Measurements from ENCODE around the gene P2RX7. TPM values are rescaled to one million over a fixed set of nuclear protein-coding genes. Genes with fewer than 3 reads are reported as not detected.
A peak's percentile ranks its signal among the peaks of the same experiment; 100 is the strongest.

The P2RX7 gene
- total and polyA plus RNA-seq, 2 donors (not counting 1 experiment from before 2014, with no cell fraction given) = 1.9 to 17.2 TPM

DNA sequence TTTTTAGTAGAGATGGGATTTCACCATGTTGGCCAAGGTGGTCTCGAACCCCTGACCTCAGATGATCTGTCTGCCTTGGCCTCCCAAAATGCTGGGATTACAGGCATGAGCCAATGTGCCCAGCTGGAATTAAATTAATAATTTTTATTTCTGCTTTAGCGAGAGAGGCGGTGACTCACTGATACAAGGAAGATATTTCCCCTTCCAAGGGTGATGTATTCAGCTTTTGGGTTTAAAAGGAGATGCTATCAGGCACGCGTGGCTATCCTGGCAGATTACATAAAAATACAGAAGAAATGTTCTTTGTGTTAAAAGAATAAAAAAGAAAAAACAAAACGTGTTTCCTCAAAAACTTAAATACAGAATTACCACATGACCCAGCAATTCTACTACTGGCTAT lies 12.4 kb upstream of the P2RX7 start:
- Histone ChIP-seq H3K27ac (ENCODE audit: insufficient read depth, low read length) (no peak overlapping the region), H3K4me1 (ENCODE audit: control insufficient read depth, extremely low read depth, insufficient read depth, low read length) (peaks cover 2% of the 10 kb centered on the region), H3K36me3 (ENCODE audit: control insufficient read depth, insufficient read depth, low read length) (no peaks in the 10 kb centered on the region), H3K9ac (ENCODE audit: insufficient read depth, low read length) (no peak overlapping the region), H3K79me2 (ENCODE audit: control insufficient read depth, insufficient read depth, low read length) (no peaks in the 10 kb centered on the region), H2AFZ (ENCODE audit: low read length) (no peak overlapping the region), H3K4me3 (replicated peaks in 1 of 4; ENCODE audit: control extremely low read depth in 1 of 4, insufficient read depth in 1 of 4, low read depth in 3 of 4, low read length in 4 of 4) (no peak overlapping the region), H3K27me3 (ENCODE audit: control insufficient read depth, insufficient read depth, low read length) (no peaks in the 10 kb centered on the region), H3K9me3 (ENCODE audit: control insufficient read depth, insufficient read depth, low read depth, low read length) (no peaks in the 10 kb centered on the region), H4K20me1 (ENCODE audit: control insufficient read depth, extremely low read depth, insufficient read depth, low read length) (no peaks in the 10 kb centered on the region), H3K4me2 (ENCODE audit: extremely low read depth, insufficient read depth, low read length) (no peak overlapping the region)
- no peak for TF ChIP-seq EZH2 (IDR thresholded peaks at IDR 0.05; ENCODE audit: low read length, missing control alignments)
- TF ChIP-seq, protein P1, sequence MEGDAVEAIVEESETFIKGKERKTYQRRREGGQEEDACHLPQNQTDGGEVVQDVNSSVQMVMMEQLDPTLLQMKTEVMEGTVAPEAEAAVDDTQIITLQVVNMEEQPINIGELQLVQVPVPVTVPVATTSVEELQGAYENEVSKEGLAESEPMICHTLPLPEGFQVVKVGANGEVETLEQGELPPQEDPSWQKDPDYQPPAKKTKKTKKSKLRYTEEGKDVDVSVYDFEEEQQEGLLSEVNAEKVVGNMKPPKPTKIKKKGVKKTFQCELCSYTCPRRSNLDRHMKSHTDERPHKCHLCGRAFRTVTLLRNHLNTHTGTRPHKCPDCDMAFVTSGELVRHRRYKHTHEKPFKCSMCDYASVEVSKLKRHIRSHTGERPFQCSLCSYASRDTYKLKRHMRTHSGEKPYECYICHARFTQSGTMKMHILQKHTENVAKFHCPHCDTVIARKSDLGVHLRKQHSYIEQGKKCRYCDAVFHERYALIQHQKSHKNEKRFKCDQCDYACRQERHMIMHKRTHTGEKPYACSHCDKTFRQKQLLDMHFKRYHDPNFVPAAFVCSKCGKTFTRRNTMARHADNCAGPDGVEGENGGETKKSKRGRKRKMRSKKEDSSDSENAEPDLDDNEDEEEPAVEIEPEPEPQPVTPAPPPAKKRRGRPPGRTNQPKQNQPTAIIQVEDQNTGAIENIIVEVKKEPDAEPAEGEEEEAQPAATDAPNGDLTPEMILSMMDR (conservative IDR thresholded peaks at IDR 0.05 in 1 of 2, IDR thresholded peaks at IDR 0.05 in 1 of 2; ENCODE audit: low read depth in 1 of 2, low read length in 2 of 2) = no peak
- peak in 1 of 2 donors; percentile 19 for DNase-seq (ENCODE audit: low read depth in 2 of 2)

DNA sequence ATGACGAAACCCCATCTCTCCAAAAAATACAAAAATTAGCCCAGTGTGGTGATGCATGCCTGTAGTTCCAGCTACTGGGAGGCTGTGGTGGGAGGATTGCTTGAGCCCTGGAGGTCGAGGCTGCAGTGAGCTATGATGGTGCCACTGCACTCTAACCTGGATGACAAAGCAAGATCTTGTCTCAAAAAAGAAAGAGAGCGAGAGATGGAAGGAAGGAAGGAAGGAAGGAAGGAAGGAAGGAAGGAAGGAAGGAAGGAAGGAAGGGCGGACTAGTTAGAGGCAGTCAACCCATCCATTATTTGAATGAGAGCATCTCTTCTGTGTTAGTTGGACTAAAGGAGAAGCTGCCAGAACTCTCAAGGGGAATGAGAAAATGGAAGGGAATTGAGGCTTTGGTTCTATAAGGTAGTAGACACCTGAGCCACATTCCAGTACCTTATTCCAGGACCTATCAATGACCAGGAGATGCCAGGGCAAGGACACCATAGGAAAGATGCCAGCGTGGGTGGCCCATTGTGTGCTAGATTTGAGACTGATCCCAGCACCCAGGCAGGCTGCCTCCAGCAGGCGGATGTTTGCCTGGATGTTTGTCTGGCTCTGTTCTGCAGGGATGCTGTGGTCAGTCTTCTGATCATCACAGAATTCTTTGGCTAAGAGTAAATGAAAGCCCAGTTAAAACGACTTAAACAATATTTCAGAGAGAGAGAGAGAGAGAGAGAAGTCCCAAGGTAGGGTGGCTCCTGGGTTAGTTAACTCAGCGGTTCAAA lies 11.5 kb upstream of the P2RX7 start:
- Histone ChIP-seq H3K4me3 (replicated peaks in 1 of 4; ENCODE audit: control extremely low read depth in 1 of 4, insufficient read depth in 1 of 4, low read depth in 3 of 4, low read length in 4 of 4) (no peak overlapping the region), H4K20me1 (ENCODE audit: control insufficient read depth, extremely low read depth, insufficient read depth, low read length) (no peaks in the 10 kb centered on the region), H3K36me3 (ENCODE audit: control insufficient read depth, insufficient read depth, low read length) (no peaks in the 10 kb centered on the region), H2AFZ (ENCODE audit: low read length) (no peak overlapping the region), H3K9me3 (ENCODE audit: control insufficient read depth, insufficient read depth, low read depth, low read length) (no peaks in the 10 kb centered on the region), H3K9ac (ENCODE audit: insufficient read depth, low read length) (no peak overlapping the region), H3K4me1 (ENCODE audit: control insufficient read depth, extremely low read depth, insufficient read depth, low read length) (peaks cover 2% of the 10 kb centered on the region), H3K4me2 (ENCODE audit: extremely low read depth, insufficient read depth, low read length) (no peak overlapping the region), H3K27me3 (ENCODE audit: control insufficient read depth, insufficient read depth, low read length) (no peaks in the 10 kb centered on the region), H3K79me2 (ENCODE audit: control insufficient read depth, insufficient read depth, low read length) (no peaks in the 10 kb centered on the region), H3K27ac (ENCODE audit: insufficient read depth, low read length) (no peak overlapping the region)
- DNase-seq (ENCODE audit: low read depth in 2 of 2) = no peak
- TF ChIP-seq, protein P1 (conservative IDR thresholded peaks at IDR 0.05 in 1 of 2, IDR thresholded peaks at IDR 0.05 in 1 of 2; ENCODE audit: low read depth in 1 of 2, low read length in 2 of 2) = no peak
- TF ChIP-seq EZH2 (IDR thresholded peaks at IDR 0.05; ENCODE audit: low read length, missing control alignments) = no peak

DNA sequence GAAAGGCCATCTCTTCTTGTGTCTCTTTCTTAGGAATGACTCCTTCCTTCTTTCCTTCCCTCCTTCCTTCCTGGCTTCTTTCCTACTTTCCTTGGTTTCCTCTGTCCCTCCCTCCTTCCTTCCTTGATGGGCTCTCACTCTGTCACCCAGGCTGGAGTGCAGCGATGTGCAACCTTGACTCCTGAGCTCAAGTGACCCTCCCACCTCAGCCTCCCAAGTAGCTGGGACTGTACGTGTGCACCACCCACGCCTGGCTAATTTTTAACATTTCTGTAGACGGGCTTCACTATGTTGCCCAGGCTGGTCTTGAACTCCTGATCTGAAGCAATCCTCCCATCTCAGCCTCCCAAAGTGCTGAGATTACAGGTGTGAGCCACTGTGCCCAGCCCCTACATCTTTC lies 10.9 kb upstream of the P2RX7 start:
- H3K4me2 ChIP-seq (ENCODE audit: extremely low read depth, insufficient read depth, low read length) = no peak overlapping the region
- H3K9ac ChIP-seq (ENCODE audit: insufficient read depth, low read length) = no peak overlapping the region

More for the DNA sequence above, 10.9 kb upstream of the P2RX7 start:
- peaks cover 2% of the 10 kb centered on the region for H3K4me1 ChIP-seq (ENCODE audit: control insufficient read depth, extremely low read depth, insufficient read depth, low read length)
- no peaks in the 10 kb centered on the region for H3K9me3 ChIP-seq (ENCODE audit: control insufficient read depth, insufficient read depth, low read depth, low read length)
- H2AFZ ChIP-seq (ENCODE audit: low read length) = no peak overlapping the region
- no peaks in the 10 kb centered on the region for H3K36me3 ChIP-seq (ENCODE audit: control insufficient read depth, insufficient read depth, low read length)
- H3K4me3 ChIP-seq (replicated peaks in 1 of 4; ENCODE audit: control extremely low read depth in 1 of 4, insufficient read depth in 1 of 4, low read depth in 3 of 4, low read length in 4 of 4) = no peak overlapping the region
- H3K27me3 ChIP-seq (ENCODE audit: control insufficient read depth, insufficient read depth, low read length) = no peaks in the 10 kb centered on the region
- TF ChIP-seq, protein P1 (conservative IDR thresholded peaks at IDR 0.05 in 1 of 2, IDR thresholded peaks at IDR 0.05 in 1 of 2; ENCODE audit: low read depth in 1 of 2, low read length in 2 of 2) = no peak
- no peak for TF ChIP-seq EZH2 (IDR thresholded peaks at IDR 0.05; ENCODE audit: low read length, missing control alignments)
- DNase-seq (ENCODE audit: low read depth in 2 of 2) = no peak
- H3K79me2 ChIP-seq (ENCODE audit: control insufficient read depth, insufficient read depth, low read length) = no peaks in the 10 kb centered on the region
- H4K20me1 ChIP-seq (ENCODE audit: control insufficient read depth, extremely low read depth, insufficient read depth, low read length) = no peaks in the 10 kb centered on the region
- H3K27ac ChIP-seq (ENCODE audit: insufficient read depth, low read length) = no peak overlapping the region
